ENCODE measurements around the gene SNUPN. TPM values are rescaled to one million over a fixed set of nuclear protein-coding genes. Genes with fewer than 3 reads are reported as not detected.
"Not testable (repeated sequence)": the region's sequence is repeated elsewhere in the genome, so short reads cannot be mapped to it uniquely, and the experiment has no call there.

SNUPN gene
- total and polyA plus RNA-seq, 2 of the 8 experiments (the other 6 are each of a cell fraction or from before 2014, with no cell fraction given) = 13.3 to 28.2 TPM

DNA sequence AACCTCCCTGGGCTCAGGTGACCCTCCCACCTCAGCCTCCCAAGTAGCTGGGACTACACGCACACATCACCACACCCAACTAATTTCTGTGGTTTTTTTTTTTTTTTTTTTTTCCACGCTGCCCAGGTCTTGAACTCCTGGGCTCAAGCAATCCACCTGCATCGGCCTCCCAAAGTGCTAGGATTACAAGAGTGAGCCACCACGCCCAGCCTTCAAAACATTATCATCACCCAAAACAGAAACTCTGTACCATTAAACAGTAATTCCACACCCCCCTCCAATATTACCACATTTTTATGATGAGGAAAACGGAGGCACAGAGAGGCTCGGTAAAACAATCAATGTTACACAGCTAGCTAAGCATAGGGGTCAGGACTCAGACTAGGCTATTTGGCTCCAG lies 10.5 kb upstream of the SNUPN start (continued):
- TF ChIP-seq JUND (IDR thresholded peaks at IDR 0.05; ENCODE audit: low read length) = no peak
- TF ChIP-seq TEAD4 (IDR thresholded peaks at IDR 0.05; ENCODE audit: low read depth, low read length) = no peak
- no peak for TF ChIP-seq HDAC2 (IDR thresholded peaks at IDR 0.05; ENCODE audit: borderline replicate concordance in 1 of 2, low read depth in 2 of 2, low read length in 2 of 2)

DNA sequence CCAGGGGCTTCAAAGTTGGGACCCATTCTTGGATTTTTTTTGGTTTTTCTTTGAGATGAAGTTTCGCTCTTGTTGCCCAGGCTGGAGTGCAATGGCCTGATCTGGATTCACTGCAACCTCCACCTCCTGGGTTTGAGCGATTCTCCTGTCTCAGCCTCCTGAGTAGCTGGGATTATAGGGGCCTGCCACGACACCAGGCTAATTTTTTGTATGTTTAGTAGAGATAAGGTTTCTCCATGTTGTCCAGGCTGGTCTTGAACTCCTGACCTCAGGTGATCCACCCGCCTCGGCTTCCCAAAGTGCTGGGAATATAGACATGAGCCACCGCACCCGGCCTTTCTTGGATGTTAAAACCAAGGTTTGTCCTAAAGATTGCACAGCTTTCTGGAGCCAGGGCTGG lies 8.4 kb upstream of the SNUPN start:
- H3K9me3 ChIP-seq (ENCODE audit: insufficient read depth in 2 of 2, low read depth in 1 of 2, low read length in 1 of 2); H3K23me2 ChIP-seq (ENCODE audit: low read depth, low read length); H3K4me2 ChIP-seq (ENCODE audit: insufficient read depth in 1 of 2, low read depth in 2 of 2, low read length in 2 of 2); H3K14ac ChIP-seq (ENCODE audit: insufficient read length); H3K36me3 ChIP-seq (ENCODE audit: control insufficient read depth in 2 of 4, insufficient read depth in 4 of 4, low read length in 3 of 4); H3K18ac ChIP-seq (ENCODE audit: extremely low read depth, low read length); H2BK12ac ChIP-seq (ENCODE audit: low read depth, low read length); H3K4ac ChIP-seq (replicated peaks; ENCODE audit: insufficient read length, low read depth, low read length); H3K56ac ChIP-seq (replicated peaks; ENCODE audit: insufficient read length, low read depth, low read length); H3K27ac ChIP-seq (ENCODE audit: low read depth, low read length); H3K9ac ChIP-seq (replicated peaks in 1 of 4; ENCODE audit: extremely low read depth in 1 of 4, low read depth in 3 of 4, low read length in 3 of 4); H2BK15ac ChIP-seq (ENCODE audit: low read length); H4K5ac ChIP-seq (ENCODE audit: insufficient read length, low read depth, low read length); H2BK20ac ChIP-seq (ENCODE audit: low read length); H2BK120ac ChIP-seq (replicated peaks; ENCODE audit: low read depth, low read length); FAIRE-seq; H4K91ac ChIP-seq (replicated peaks; ENCODE audit: insufficient read length, low read length); H2AFZ ChIP-seq (ENCODE audit: low read length); H2AK5ac ChIP-seq (ENCODE audit: low read depth, low read length); H3K79me1 ChIP-seq (ENCODE audit: low read depth, low read length); H3K4me3 ChIP-seq (ENCODE audit: extremely low read depth in 1 of 4, insufficient read depth in 2 of 4, low read depth in 3 of 4, low read length in 4 of 4); H3K27me3 ChIP-seq (replicated peaks in 1 of 4; ENCODE audit: control insufficient read depth in 3 of 4, extremely low read depth in 1 of 4, insufficient read depth in 3 of 4, low read length in 3 of 4); DNase-seq (ENCODE audit: low read depth in 1 of 2, low spot score in 2 of 2): not testable (repeated sequence)
- H2BK5ac ChIP-seq (ENCODE audit: low read depth, low read length) = 0 out of 2 replicates have a peak overlapping the region, but pooled peaks have one; percentile 18
- CTCF ChIA-PET (ENCODE audit: partially characterized antibody) = interaction anchor here (1.0 to 2.4 kb wide), 5 partner anchors 12 to 51 kb away, joined by 3 to 10 read pairs (median 4); no protein-coding TSS in a partner anchor
- peaks cover 8 to 10% of the 10 kb centered on the region in 2 experiments for H4K20me1 ChIP-seq (replicated peaks in 1 of 2; ENCODE audit: control insufficient read depth in 1 of 2, insufficient read depth in 2 of 2, low read length in 2 of 2)
- peak overlapping the region; percentile 35; the same call in 1 of the 2 replicates for H4K8ac ChIP-seq (ENCODE audit: extremely low read depth, insufficient read depth, low read length)
- POLR2A ChIA-PET (ENCODE audit: partially characterized antibody) = interaction anchor here (0.6 to 1.9 kb wide), 5 partner anchors 8 to 182 kb away, joined by 3 to 5 read pairs (median 4); partner anchors contain the start of genes PTPN9, SIN3A and SNUPN
- H3K23ac ChIP-seq (ENCODE audit: insufficient read length) = peak overlapping the region; percentile 83
- H3K79me2 ChIP-seq (ENCODE audit: control insufficient read depth in 1 of 2, insufficient read depth in 2 of 2, low read length in 2 of 2) = peaks cover under 1 to 23% of the 10 kb centered on the region in 2 experiments
- peaks cover 2 to 10% (median 8%) of the 10 kb centered on the region in 4 experiments; a peak in 6 of 7 replicates for H3K4me1 ChIP-seq (replicated peaks in 1 of 4; ENCODE audit: control insufficient read depth in 3 of 4, insufficient read depth in 4 of 4, low read length in 3 of 4)
- 96% methylated on average over 7 of the region's 7 CpGs; no CpG with 5 or more reads in 1 of the 2 experiments for WGBS, 2 experiments (ENCODE audit: extremely low coverage in 1 of 2, insufficient coverage in 1 of 2, insufficient read length in 1 of 2, insufficient replicate concordance in 2 of 2, low coverage in 1 of 2, low lambda C conversion rate in 2 of 2, missing lambda C conversion rate in 1 of 2)

All from H1 (cell line).